H1 (cell line): ENCODE measurements around the gene DUXB. TPM values are rescaled to one million over a fixed set of nuclear protein-coding genes. Genes with fewer than 3 reads are reported as not detected.

Experiments used
- CTCF ChIA-PET: fragments of 300-600 bp; sonication (Branson Sonifier 250); formaldehyde crosslinking; loops from one replicate; lab custom pipeline; 2021; ENCODE audit not compliant: partially characterized antibody; lab: Charles Lee
- POLR2A ChIA-PET: fragments of 300-600 bp; sonication (Branson Sonifier 250); formaldehyde crosslinking; loops from one replicate; lab custom pipeline; 2021; ENCODE audit warnings: inconsistent platforms; ENCODE audit not compliant: partially characterized antibody; lab: Charles Lee
- DNase-seq, 2 experiments: peaks; one replicate each; pipeline versions ENCODE4 v3.0.0 to v3.0.0-alpha.2; 2010 to 2022; ENCODE audit warnings: low spot score in 2 of 2, low read depth in 1 of 2, mixed read lengths in 1 of 2
- FAIRE-seq: peaks from 2 replicates; lab custom pipeline; 2011; peaks lifted over from hg19 to GRCh38; lab: Jason Lieb, UNC
- H2AFZ ChIP-seq: 2 replicates; pipeline ENCODE4 v1.8.1; 2012; ENCODE audit warnings: low read length, inconsistent platforms
- H2AK5ac ChIP-seq: 2 replicates; pipeline ENCODE4 v1.6.1; 2013; ENCODE audit warnings: low read depth, low read length
- H2BK120ac ChIP-seq: replicated peaks from 2 replicates; pipeline ENCODE3; 2013; ENCODE audit warnings: low read depth, low read length, inconsistent platforms
- H2BK12ac ChIP-seq: 2 replicates; pipeline ENCODE4 v1.6.1; 2013; ENCODE audit warnings: low read depth, low read length
- H2BK15ac ChIP-seq: 2 replicates; pipeline ENCODE4 v1.6.1; 2013; ENCODE audit warnings: low read length
- H2BK20ac ChIP-seq: 2 replicates; pipeline ENCODE4 v1.6.1; 2013; ENCODE audit warnings: low read length
- H2BK5ac ChIP-seq: 2 replicates; pipeline ENCODE4 v1.6.1; 2013; ENCODE audit warnings: low read depth, low read length
- H3K14ac ChIP-seq: 2 replicates; pipeline ENCODE4 v1.6.1; 2013; ENCODE audit warnings: inconsistent platforms; ENCODE audit not compliant: insufficient read length
- H3K18ac ChIP-seq: 2 replicates; pipeline ENCODE4 v1.6.1; 2013; ENCODE audit warnings: low read length; ENCODE audit errors: extremely low read depth
- H3K23ac ChIP-seq: 2 replicates; pipeline ENCODE4 v1.6.1; 2013; ENCODE audit warnings: inconsistent platforms; ENCODE audit not compliant: insufficient read length
- H3K23me2 ChIP-seq: 2 replicates; pipeline ENCODE4 v1.6.1; 2013; ENCODE audit warnings: low read depth, low read length
- H3K27ac ChIP-seq: 2 replicates; pipeline ENCODE4 v1.6.1; 2011; ENCODE audit warnings: low read depth, low read length, inconsistent platforms
- H3K27me3 ChIP-seq, 4 experiments: replicated peaks in 1 of 4; 1 replicate in 1 of 4; 2 replicates in 3 of 4; pipeline versions ENCODE4 v1.6.1 to v1.8.1; 2011 to 2013; ENCODE audit warnings: low read length in 3 of 4, mild to moderate bottlenecking in 3 of 4, inconsistent platforms in 2 of 4, mixed read lengths in 2 of 4, moderate library complexity in 1 of 4; ENCODE audit not compliant: control insufficient read depth in 3 of 4, insufficient read depth in 3 of 4; ENCODE audit errors: extremely low read depth in 1 of 4
- H3K36me3 ChIP-seq, 4 experiments: 2 replicates each; pipeline versions ENCODE4 v1.6.1 to v1.8.1; 2011 to 2013; ENCODE audit warnings: mild to moderate bottlenecking in 4 of 4, low read length in 3 of 4, moderate library complexity in 2 of 4, control low read depth in 1 of 4, inconsistent platforms in 1 of 4; ENCODE audit not compliant: insufficient read depth in 4 of 4, control insufficient read depth in 2 of 4
- H3K4ac ChIP-seq: replicated peaks from 2 replicates; pipeline ENCODE3; 2013; ENCODE audit warnings: low read length, low read depth, mixed read lengths, inconsistent platforms; ENCODE audit not compliant: insufficient read length
- H3K4me1 ChIP-seq, 4 experiments: replicated peaks in 1 of 4; 1 replicate in 1 of 4; 2 replicates in 3 of 4; pipeline versions ENCODE4 v1.6.1 to v1.8.1; 2011 to 2013; ENCODE audit warnings: low read length in 3 of 4, inconsistent platforms in 2 of 4, mixed read lengths in 1 of 4; ENCODE audit not compliant: insufficient read depth in 4 of 4, control insufficient read depth in 3 of 4
- H3K4me2 ChIP-seq, 2 experiments: 2 replicates each; pipeline versions ENCODE4 v1.6.1 to v1.8.1; 2011 to 2013; ENCODE audit warnings: low read depth in 2 of 2, low read length in 2 of 2, control low read depth in 1 of 2, inconsistent platforms in 1 of 2, mild to moderate bottlenecking in 1 of 2; ENCODE audit not compliant: insufficient read depth in 1 of 2
- H3K4me3 ChIP-seq, 4 experiments: fragments of 200-600, 300-600 bp in 1 of 4; sonication (generic), shearing (Covaris generic), sonication (Bioruptor Twin) in 1 of 4; 2 replicates each; pipeline versions ENCODE4 v1.5.1 to v1.8.1; 2011 to 2016; ENCODE audit warnings: low read length in 4 of 4, low read depth in 3 of 4, control low read depth in 2 of 4, inconsistent platforms in 2 of 4, mild to moderate bottlenecking in 2 of 4, mixed read lengths in 1 of 4, moderate library complexity in 1 of 4; ENCODE audit not compliant: insufficient read depth in 2 of 4; ENCODE audit errors: extremely low read depth in 1 of 4
- H3K56ac ChIP-seq: replicated peaks from 2 replicates; pipeline ENCODE3; 2013; ENCODE audit warnings: low read depth, mild to moderate bottlenecking, mixed read lengths, low read length, inconsistent platforms; ENCODE audit not compliant: insufficient read length
- H3K79me1 ChIP-seq: 2 replicates; pipeline ENCODE4 v1.6.1; 2013; ENCODE audit warnings: low read depth, low read length, control low read depth
- H3K79me2 ChIP-seq, 2 experiments: 2 replicates each; pipeline versions ENCODE4 v1.6.1 to v1.8.1; 2012 to 2013; ENCODE audit warnings: low read length in 2 of 2, mild to moderate bottlenecking in 2 of 2, inconsistent platforms in 1 of 2; ENCODE audit not compliant: insufficient read depth in 2 of 2, control insufficient read depth in 1 of 2
- H3K9ac ChIP-seq, 4 experiments: replicated peaks in 1 of 4; 1 replicate in 1 of 4; 2 replicates in 3 of 4; pipeline versions ENCODE4 v1.6.1 to v1.8.1; 2011 to 2013; ENCODE audit warnings: low read depth in 3 of 4, low read length in 3 of 4, control low read depth in 2 of 4, mild to moderate bottlenecking in 2 of 4, moderate library complexity in 2 of 4, inconsistent platforms in 1 of 4; ENCODE audit errors: extremely low read depth in 1 of 4
- H3K9me3 ChIP-seq, 2 experiments: 2 replicates each; pipeline versions ENCODE4 v1.6.1 to v1.8.1; 2012 to 2013; ENCODE audit warnings: mild to moderate bottlenecking in 2 of 2, moderate library complexity in 2 of 2, control low read depth in 1 of 2, inconsistent platforms in 1 of 2, low read depth in 1 of 2, low read length in 1 of 2, mixed read lengths in 1 of 2; ENCODE audit not compliant: insufficient read depth in 2 of 2
- H4K20me1 ChIP-seq, 2 experiments: replicated peaks in 1 of 2; 2 replicates each; pipeline versions ENCODE3 to v1.8.1; 2011 to 2013; ENCODE audit warnings: inconsistent platforms in 2 of 2, low read length in 2 of 2, mild to moderate bottlenecking in 1 of 2; ENCODE audit not compliant: insufficient read depth in 2 of 2, control insufficient read depth in 1 of 2
- H4K5ac ChIP-seq: 2 replicates; pipeline ENCODE4 v1.6.1; 2013; ENCODE audit warnings: low read length, low read depth, mixed read lengths, inconsistent platforms; ENCODE audit not compliant: insufficient read length
- H4K8ac ChIP-seq: 2 replicates; pipeline ENCODE4 v1.8.0; 2013; ENCODE audit warnings: mild to moderate bottlenecking, moderate library complexity, low read length, inconsistent platforms; ENCODE audit not compliant: insufficient read depth; ENCODE audit errors: extremely low read depth
- H4K91ac ChIP-seq: replicated peaks from 2 replicates; pipeline ENCODE3; 2013; ENCODE audit warnings: low read length, mixed read lengths, inconsistent platforms; ENCODE audit not compliant: insufficient read length
- ASH2L ChIP-seq: fragments of 200-600, 300-600 bp; sonication (generic); IDR thresholded peaks from one replicate; pipeline ENCODE4 v1.7.1; 2017; ENCODE audit warnings: low read length
- CREB1 ChIP-seq: IDR thresholded peaks from 2 replicates; pipeline ENCODE4 v1.6.1; 2012; ENCODE audit warnings: inconsistent platforms
- EZH2 ChIP-seq: fragments of 200-600 bp; sonication (generic); IDR thresholded peaks from 2 replicates; pipeline ENCODE4 v1.7.1; 2012; ENCODE audit warnings: low read depth, mild to moderate bottlenecking, moderate library complexity, low read length, inconsistent platforms; ENCODE audit not compliant: severe bottlenecking
- KDM4A ChIP-seq: IDR thresholded peaks from one replicate; pipeline ENCODE4 v1.7.1; 2012; ENCODE audit warnings: low read depth, mild to moderate bottlenecking, moderate library complexity, low read length, inconsistent platforms; ENCODE audit not compliant: severe bottlenecking
- TCF12 ChIP-seq: IDR thresholded peaks from 2 replicates; pipeline ENCODE4 v1.6.1; 2011; ENCODE audit warnings: low read depth, mild to moderate bottlenecking, low read length
- WGBS, 2 experiments: shearing (Covaris generic) in 1 of 2; methylation state at CpG; one replicate each; pipeline versions ENCODE4 v1.1.6 to v1.1.7; 2013 to 2015; ENCODE audit warnings: low lambda C conversion rate in 2 of 2, mixed read lengths in 2 of 2, inconsistent platforms in 1 of 2, low coverage in 1 of 2, missing lambda C conversion rate in 1 of 2; ENCODE audit not compliant: insufficient replicate concordance in 2 of 2, insufficient coverage in 1 of 2, insufficient read length in 1 of 2; ENCODE audit errors: extremely low coverage in 1 of 2, missing lambda C conversion rate in 1 of 2; 5-methylcytosine and 5-hydroxymethylcytosine counted together
- polyA plus RNA-seq, 7 experiments: library from polyadenylated mRNA; depleted of rRNA in 3 of 7; stranded (reverse) in 5 of 7; unstranded in 2 of 7; fragments of >200 nt in 5 of 7; fragments of 200-250 nt in 2 of 7; gene quantifications; 1 replicate in 5 of 7; 2 replicates in 1 of 7; 4 replicates in 1 of 7; pipeline versions ENCODE4 v1.2.1 to v1.2.3, GENCODE V29; 2011 to 2013; ENCODE audit warnings: missing spikeins in 2 of 7, mixed read lengths in 2 of 7
- total RNA-seq: library from RNA; stranded (reverse); fragmentation: NEBNext Ultra II Directional; extraction: Animal tissue kit (Norgen Biotek cat#: 25700); gene quantifications from 2 replicates; pipeline ENCODE4 v1.2.1, GENCODE V29; 2021

The DUXB gene
- total and polyA plus RNA-seq, 2 of the 8 experiments (the other 6 are each of a cell fraction or from before 2014, with no cell fraction given), result not detected

DNA sequence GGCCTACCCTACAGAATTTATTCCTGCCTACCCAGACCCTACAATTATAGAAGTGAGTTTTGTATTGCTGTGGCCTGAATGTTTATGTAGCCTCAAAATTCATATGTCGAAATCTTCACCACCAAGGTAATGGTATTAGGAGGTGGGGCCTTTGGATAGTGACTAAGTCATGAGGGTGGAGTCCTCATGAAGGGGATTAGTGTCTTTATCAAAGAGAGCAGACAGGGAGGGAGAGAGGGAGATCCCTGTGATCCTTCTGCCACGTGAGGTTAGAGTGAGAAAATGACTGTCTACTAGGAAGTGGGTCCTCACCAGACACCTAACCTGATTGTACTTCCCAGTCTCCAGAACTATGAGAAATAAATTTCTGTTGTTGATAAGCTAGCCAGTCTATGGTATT is 981 bp upstream of the DUXB start:
- Histone ChIP-seq H3K4me2 (no peak overlapping the region), H3K27ac (no peak overlapping the region), H2BK15ac (no peak overlapping the region), H3K4ac (no peak overlapping the region), H3K9me3 (0 out of 4 replicates have a peak, but pooled peaks cover 0 to under 1% of the 10 kb centered on the region in 2 experiments), H4K5ac (no peak overlapping the region), H3K79me2 (no peaks in the 10 kb centered on the region), H3K4me1 (no peaks in the 10 kb centered on the region; a peak in 1 of 7 replicates), H2BK120ac (no peak overlapping the region), H3K23me2 (no peaks in the 10 kb centered on the region), H4K91ac (no peak overlapping the region), H3K4me3 (no peak overlapping the region), H4K8ac (no peak overlapping the region), H3K14ac (no peak overlapping the region), H2BK12ac (no peak overlapping the region), H3K9ac (no peak overlapping the region), H3K56ac (no peak overlapping the region), H3K18ac (no peak overlapping the region), H3K23ac (no peak overlapping the region), H3K27me3 (no peaks in the 10 kb centered on the region), H2BK20ac (no peak overlapping the region), H2BK5ac (no peak overlapping the region), H2AK5ac (no peak overlapping the region), H2AFZ (no peak overlapping the region), H3K79me1 (no peaks in the 10 kb centered on the region), H3K36me3 (no peaks in the 10 kb centered on the region), H4K20me1 (no peaks in the 10 kb centered on the region)
- CTCF ChIA-PET, result interaction anchor here (0.6 kb wide), 1 partner anchor 102 kb away, joined by 3 read pairs; no protein-coding TSS in a partner anchor
- 82% methylated on average over 2 of the region's 2 CpGs; no CpG with 5 or more reads in 1 of the 2 experiments for WGBS, 2 experiments
- no peak for FAIRE-seq
- DNase-seq, result no peak
- TF ChIP-seq TCF12 (no peak), EZH2 (no peak), ASH2L (no peak), CREB1 (no peak), KDM4A (no peak)
- POLR2A ChIA-PET, result interaction anchor here (0.6 kb wide), 1 partner anchor 43 kb away, joined by 3 read pairs; no protein-coding TSS in a partner anchor
